ENCODE results near the gene MROH2A. TPM values are rescaled to one million over a fixed set of nuclear protein-coding genes. Genes with fewer than 3 reads are reported as not detected.

The MROH2A gene
- total RNA-seq, 1 donor from 2014 or later = not detected

DNA sequence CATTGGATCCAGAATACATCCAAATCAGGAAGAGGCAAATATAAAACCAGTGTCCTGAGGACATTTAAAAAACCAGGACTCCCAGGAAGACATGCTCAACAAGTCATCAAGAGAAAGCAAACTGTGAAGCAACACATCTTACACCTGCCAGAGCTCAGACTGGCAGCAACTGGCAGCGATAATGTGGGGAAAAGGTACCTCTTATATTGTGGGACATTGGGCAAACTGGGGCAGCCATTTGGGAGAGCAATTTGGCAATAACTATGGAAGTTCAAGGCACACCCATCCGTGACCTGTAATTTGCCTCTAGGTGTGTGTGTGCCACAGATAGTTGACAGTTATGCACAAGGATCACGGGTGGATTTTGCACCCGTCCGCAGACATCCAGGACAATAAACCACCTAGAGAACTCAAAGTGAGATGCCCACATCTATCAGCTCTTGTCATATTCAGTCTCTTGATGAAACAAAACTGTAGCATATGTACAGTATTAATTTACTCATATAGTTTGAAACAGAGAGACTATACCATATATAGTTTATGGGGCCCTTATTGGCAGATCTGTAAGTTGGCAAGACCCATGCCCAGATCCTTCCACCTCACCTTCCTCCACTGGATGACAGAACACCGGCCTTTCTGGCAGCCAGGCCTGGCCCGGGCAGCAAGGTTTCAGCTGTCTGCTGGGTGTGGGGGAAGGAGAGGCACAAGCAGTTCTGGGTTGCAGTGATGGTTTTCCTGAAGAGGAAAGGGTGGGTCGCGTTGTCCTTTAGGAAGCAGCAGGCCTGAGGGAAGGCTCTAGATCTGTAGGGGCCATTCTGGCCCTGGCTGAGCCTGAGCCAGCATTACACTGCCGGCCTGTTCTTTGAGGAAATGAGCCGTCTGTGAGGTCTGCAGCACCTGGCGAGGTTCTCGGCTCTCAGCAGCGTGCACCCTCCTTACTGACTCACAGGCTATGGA lies 57.4 kb downstream of the MROH2A start:
- peak; percentile 25 for DNase-seq

DNA sequence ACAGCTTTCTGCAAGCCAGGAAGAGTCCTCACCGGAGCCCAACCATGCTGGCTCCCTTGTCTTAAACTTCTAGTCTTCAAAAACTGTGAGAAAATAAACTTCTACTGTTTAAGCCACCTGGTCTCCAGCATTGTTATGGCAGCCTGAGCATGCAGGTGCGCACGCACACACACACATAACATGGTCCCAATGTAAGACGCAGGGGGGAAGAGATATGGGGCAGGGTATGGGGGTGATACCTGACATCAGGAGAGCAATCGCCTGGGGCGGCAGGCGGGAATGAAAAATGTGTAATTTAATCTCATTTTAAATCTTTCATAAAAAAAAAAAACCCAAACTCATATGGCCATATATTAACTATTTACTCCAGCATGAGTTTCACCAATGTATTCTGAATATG lies 58.2 kb downstream of the MROH2A start:
- DNase-seq = no peak

DNA sequence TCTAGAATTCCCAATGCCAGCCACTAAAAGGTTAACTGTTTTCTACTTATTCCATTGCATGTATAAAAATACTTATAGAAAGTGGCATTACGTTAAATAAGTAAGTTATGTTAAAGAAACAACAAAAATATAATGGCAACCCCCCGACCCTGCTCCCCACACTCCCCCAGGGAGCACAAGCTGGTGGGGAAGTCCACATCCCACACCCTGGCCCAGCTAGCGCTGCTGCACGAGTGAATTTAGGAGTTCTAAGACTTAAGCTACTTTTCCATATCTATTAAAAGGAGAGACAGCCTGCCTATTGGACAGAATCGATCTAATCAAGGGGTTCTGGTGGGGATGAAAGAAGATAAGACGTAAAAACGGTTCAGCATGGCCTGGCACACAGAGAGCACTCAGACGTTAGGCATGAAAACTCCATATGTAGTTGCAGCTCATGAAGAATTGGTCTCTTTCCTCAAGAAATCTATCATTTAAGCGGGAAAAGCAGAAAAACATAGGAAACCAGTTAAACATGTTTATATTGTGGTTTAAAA lies 59.6 kb downstream of the MROH2A start:
- no peak for DNase-seq

DNA sequence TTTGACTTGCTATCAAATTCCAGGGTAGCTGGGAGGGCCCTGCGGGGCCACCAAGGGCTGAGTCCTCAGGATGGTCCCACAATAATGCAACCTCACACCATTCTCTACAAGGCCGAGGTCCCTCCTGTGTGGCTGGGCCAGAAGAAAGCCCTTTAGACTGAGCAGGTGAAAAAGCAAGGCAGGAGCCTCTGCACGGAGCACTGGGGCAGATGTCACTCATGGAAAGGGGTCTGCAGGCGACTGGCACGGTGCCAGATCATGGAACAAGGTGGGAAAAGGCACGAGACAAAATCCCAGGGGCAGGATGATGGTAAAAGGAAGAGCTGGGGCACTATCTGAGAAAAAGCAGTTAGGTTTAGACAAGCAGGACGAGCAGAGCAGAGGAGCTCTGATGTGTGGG lies 60.1 kb downstream of the MROH2A start:
- DNase-seq = no peak

DNA sequence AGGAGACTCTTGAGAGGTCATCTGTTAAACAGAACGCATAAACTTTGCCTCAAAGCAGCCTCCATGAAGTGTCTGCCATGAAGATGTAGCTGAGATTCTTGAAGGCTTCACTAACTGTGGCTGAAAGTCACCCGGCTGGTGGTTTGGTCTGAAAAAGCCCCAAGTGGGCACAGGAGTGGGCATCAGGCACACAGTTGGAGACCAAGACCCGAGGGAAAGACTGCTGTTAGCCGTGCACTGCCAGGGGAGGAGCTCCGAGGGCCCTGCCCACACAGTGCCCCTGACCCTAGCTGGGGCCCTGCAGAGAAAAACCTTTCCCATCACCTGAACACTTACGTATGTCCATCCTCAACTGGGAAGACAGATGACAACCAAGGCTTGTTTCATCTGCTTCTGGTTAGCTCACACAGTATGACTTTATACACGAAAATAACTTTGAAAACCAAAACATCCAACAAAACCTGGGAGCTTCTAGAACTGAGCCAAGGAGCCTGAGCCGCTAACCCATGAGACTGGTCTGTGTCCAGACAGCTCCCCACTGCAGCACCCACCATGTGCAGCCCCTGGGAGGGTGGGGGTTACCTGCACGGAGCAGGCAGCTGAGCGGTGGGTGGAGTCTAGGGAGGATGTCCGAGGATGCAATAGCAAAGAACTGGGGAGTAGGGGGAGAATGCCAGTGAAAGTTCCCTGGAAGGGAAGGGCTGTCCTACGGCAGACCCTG lies 60.8 kb downstream of the MROH2A start:
- no peak for DNase-seq

DNA sequence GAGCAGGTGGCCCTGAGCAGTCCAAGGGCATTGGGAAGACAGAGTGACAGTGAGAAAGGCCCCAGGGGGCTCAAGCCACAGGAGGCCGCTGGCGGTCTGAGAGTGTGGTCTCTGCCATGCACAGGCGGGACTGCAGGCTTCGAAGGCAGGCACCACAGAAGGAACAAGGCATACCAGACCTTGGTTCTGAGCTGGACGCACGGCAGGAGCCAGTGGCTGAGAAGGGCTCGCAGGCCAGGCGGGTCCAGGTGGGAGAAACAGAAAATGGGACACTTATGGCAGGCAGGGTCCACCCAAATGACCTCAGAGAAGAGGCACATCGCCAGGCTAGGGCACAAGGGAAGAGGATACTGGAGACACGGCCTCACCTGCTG lies 61.3 kb downstream of the MROH2A start:
- DNase-seq = no peak

DNA sequence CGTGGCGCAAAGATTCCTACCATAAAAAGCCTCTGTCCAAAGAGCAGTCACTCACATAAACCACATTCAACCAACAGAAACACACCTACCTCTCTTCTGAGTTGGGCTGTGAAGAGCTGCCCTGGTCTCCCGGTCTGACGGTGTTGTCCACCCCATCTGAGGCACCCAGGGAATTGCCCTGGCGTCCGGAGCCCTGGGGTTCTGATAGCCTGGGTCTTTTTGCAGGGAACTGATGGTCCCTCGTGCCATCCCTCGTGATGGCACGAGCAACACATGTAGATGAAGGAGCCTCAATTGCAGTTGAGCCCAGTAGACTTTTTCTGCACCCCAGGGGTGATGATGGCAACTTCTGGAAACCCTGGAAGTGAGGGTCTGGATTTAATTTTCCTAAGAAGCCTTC lies 62.4 kb downstream of the MROH2A start:
- no peak for DNase-seq

DNA sequence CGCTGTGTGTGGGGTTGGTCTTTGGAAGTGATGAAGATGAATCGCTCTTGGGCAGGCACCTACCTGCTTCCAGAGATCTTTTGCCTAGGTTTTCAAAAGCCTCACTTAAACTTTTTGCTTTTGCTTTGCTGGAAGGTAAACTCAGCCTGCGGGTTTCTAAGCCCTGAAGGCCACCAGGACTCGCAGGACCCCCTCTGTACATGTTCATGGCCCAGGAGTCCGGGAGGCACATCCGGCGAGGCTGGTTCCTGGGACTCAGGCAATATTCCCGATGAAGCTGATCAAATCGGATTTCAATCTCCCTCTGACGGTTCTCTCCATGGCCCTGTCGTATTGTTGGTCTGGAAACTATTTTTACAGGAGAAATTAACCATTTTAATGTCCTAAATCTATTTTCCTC lies 63.1 kb downstream of the MROH2A start:
- DNase-seq = no peak

DNA sequence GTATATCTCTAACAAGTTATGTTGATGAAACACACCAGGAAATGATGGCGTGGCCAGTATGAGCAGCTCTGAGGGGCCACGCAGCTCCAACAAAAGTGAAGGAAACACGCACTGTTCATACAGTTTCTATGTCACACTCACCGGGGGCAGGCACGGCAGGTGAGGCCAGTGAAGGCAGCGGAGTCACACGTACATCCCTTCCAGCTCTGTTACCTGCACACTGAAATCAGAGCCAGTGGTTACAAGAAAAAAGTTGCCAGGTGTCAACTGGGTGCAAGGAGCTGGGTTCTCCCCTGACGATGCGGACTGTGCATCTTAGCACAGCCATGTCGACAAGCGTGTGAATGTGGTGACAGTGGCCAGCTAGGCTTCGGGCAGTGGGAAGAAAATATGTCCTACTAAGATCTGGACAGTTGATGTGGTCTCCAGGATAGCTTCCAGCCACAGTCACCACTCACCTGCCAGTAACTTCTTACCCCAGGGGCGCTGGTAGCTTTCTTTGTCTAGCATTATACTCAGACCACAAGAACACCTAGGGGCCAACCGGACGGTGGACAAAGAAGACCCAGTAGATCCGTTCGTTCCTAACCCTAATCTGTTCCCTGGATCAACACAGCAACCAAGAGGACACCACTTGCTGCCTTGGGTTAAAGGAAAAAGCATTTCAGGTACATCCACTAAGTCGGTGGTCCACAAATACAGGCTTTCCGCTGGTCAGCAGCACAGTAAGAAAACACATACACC lies 66.1 kb downstream of the MROH2A start:
- DNase-seq = no peak

DNA sequence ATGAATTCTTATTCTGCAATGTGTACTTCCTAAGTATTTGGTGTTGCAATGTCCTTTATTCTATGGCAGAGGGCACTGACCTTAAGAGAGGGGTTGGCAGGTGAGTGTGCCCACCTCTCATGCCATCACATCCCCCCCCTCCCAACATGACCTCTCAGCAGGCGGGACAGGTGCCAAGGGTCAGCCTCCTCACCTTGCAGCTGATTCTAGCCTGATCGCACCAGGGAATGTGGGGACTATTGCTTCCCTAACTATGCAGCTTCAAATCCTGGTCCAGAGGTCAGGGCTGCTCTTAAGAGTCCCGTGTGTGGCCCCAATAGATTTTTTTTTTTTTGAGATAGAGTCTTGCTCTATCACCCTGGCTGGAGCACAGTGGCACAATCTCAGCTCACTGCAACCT lies 66.7 kb downstream of the MROH2A start:
- DNase-seq = no peak

DNA sequence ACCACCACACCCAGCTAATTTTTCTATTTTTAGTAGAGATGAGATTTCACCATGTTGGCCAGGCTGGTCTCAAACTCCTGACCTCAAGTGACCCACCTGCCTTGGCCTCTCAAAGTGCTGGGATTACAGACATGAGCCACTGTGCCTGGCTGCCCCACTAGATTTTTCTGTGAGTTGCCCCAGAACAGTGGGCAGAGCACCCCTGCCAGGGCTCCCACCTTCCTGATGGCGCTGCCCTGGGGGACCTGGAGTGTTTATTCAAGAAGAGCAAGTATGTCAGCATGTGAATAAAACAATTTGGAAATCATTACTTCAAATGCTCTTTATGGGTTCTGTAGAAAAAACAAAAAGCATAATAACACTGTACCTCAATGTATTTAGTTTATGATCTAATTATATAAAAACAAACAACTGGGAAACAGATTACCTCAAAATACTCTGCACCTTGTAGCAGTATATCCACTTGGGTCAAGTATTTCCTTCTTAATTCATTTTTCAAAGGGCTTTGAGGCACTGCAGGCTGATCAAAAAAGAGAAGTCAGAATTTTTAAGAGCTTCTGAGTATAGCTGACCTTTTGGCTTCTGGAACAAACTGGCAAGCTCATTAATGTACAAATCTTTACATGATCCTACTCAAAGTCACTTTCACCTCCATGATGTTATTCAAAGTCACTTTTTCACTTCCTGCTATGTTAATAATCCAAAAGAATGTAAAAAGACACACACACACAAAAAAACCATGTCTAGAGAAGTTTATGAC lies 67.4 kb downstream of the MROH2A start:
- DNase-seq = no peak

DNA sequence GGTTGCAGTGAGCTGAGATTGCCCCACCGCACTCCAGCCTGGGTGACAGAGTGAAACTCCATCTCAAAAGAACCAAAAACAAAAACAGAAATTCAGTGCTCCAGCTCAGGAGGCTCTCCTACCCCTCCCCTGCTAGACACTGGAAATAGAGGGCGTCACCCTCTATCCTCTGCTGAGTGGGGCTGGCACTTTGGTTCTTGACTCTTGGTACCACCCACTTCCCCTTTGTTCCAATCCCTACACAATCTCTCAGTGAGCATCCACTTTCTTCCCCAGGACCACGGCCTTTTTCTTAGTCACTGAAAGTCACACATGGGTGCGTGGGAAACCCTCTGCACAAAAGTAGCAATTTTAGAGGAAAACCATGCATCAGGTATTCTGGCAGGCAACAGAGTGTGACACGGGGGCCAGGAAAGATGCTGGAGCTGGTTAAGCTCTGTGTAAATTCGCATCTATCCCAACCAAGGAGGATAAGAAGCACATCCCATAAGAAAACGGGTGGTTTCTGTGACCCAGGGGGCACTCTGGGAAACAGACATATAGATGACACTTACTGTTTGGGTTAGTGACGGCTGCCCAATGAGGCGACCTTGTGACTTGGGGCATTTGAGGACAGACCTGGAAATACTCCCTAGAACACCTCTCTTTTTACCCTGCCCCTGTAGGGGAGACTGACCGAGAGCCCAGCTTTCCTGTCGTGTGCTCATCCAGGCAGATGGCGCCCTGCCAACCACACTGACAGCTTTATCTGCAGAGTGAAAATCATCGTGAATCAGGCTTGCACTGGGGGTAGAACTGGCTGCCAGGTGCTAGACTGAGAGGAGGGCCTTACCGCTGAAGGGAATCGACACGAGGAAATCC lies 68.5 kb downstream of the MROH2A start:
- DNase-seq = no peak

DNA sequence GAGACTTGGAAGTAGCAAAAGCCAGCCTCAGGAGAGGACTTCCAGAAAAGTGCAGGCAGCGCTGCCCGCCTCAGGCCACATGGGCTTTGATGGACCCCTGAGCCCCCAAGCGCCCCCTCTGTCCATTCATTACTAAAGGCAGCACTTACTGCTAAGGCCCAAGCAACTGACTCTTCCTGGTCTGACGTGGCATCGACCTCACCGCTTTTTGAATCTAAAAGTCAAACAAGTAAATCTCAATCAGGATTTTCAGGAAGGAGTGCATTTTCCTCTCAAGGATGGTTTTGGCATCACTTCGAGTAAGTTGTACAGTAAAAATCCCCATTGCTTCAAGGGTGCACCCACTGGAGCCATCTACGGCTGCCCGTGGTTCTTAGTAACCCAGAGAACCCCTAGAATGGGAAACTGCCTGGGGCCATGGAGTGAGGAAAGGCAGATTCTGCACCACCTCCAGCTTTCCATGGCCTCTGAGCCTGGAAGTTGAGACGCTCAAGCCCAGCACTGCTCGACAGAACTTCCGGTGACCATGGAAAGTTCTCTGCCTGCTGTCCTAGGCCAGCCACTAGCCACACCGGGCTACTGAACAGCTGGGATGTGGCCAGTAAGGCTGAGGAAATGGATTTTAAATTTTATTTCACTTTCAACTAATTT lies 69.2 kb downstream of the MROH2A start:
- DNase-seq = no peak

DNA sequence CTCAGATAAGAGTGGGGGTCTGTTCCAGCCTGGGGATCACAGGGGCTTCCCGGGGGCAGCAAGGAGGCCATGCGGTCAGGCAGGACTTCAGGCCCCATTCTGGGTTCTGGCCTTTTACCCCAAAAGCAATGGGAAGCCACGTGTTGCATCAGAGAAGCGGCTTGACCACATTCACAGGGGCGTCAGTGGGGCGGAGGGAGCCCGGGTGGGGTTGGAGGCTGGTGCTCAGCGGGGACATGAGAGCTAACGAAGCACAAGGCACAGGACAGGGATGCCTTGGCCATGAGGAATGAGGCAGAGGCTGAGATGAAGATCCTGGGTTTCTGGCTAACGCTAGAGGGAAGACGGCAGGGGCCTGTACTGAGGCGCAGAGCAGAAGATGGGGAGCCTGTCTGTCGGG lies 70.1 kb downstream of the MROH2A start:
- DNase-seq = no peak

DNA sequence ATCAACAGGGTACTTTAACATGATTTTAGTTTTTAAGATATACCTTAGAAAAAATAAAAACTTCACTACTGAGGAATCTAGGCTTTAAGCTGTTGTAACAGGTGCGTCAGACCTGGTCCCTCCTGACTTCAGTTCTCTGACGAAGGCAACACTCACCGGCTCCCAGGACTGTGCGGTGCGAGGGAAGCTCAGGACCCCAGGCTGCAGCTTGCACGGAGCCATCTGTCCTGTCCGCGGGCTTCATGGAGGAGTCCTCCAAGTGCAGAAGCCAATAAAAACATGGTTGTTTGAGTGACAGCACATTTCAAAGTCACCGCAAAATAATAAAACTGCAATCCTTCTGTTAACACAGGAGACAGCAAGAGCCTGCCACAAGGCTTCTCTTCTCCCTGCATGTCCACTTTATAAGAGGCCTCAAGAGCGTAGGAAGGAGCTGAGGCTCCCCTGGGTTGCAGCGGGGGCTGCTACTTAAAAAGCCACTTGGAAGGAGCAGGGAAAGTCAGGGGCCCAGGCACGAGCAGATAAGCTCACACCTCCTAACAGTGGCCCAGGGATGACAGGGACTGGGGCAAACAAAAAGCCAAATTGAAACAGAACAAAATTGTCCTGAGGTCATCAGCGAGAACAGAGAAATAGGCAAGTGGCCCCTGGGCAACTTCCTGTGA lies 71.6 kb downstream of the MROH2A start:
- no peak for DNase-seq

DNA sequence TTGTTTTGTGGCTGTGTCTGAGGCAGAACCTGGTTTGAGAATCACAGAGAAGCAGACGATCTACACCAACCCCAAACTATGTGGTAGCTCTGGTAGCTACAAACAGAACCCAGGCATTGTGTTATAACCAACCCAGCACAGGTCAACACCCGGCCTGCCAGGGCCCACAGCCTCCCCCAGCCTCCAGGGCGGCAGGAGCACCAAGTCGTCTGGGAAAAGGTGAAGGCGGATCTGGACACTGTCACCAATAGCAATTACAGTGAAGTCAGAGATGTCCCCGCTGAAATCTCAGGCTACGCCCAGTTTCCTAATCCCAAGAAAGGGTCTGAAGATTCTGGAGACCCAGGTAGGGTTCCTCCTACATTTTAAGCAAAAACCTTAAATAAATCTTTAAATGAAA lies 72.6 kb downstream of the MROH2A start:
- DNase-seq = no peak

DNA sequence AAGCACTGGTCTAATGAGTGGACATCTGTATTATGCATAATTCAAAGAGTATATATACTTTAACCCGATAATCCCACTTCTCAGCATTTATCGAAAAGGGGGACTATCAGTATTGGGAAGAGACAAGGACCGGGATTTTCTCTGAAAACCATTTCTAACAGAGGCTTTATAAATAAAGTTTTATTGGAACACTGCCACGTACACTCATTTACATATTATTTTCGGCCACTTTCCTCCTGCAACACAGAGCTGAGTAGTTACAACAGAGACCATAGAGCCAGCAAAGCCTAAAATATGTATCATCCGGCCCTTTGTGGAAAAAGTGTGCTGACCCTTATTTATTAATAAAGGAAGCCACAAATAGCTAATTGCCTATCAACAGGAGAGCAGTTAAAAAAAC lies 73.0 kb downstream of the MROH2A start:
- DNase-seq = no peak

DNA sequence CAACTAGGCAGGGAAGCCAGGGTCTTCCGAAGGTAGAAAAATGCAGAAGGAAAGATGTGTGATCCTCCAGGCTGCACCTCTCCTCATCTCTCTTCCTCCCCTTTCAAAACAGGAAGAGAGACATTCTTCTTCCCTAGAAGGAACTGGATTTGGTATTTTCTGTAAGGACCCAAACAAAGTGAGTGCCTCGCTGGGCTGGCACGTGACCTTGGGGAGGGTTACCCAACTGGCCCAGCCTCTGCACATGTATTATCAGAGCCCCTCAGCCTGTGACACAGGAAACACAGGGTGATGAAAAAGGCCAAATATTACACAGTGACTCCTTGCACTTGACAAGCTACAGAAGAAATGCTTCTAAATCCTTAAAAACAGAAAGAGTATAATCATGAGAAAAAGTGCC lies 73.9 kb downstream of the MROH2A start:
- DNase-seq = peak; percentile 56

DNA sequence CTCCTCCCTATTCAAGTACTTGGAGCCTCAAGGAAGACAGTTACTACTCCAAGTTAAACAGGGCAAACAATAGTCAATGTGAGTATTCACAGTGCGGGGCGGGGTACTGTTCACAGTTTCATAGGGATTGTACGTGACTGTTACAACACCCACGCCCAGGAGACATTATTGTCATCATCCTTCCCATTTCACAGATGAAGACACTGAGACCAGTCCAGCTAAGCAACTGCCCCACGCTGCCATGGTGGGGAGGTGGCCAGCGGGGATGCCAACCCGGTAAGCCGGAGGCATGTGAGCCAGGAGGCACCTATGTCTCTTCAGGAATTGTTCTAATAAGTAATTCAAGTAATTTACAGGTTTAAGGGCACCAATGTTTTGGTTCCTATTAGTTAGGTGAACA lies 75.2 kb downstream of the MROH2A start:
- peak; percentile 14 for DNase-seq

DNA sequence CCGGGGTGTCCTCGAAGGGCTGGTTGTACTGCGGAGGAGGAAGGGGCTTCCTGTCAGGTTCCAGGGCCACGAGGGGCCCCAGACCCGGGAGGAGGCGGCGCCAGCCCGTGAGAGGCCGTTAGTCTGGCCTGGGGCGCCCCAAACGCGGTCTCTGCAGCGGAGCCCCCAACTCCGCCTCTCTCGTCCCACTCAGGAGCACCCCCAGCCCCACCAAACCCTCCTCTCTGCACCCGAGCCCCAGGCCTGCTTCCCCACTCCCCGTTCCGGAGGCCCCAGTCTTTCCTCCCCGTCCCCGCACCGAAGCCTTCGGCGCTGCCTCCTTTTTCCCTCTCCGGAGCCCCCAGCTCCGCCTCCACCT lies 75.7 kb downstream of the MROH2A start:
- DNase-seq = no peak
